ENCODE measurements around the gene ZSCAN20. TPM values are rescaled to one million over a fixed set of nuclear protein-coding genes. Genes with fewer than 3 reads are reported as not detected.

ZSCAN20 gene
- total and polyA plus RNA-seq, 2 of the 4 experiments (the other 2 are of a cell fraction) = 2.1 to 11.1 TPM

DNA sequence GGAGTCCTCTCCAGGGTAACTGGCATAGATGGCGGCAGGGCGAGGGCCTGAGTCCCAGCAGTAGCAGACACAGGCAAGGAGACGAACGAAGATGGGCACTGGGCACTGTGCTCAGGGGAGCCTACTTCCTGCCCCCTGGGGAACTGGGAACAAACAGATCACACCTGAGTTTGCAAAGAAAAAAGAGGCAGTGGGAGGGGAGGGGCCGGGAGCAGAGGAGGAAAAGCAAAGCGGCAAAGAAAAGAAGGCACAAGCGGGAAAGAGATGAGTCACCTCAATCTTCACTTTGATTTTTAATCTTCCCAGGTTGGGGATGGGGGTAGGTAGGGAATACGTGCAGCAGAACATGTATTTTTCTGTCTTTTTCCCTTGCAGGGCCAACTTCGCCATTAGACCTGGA is 44.0 kb downstream of the ZSCAN20 start:
- no peak overlapping the region for H4K8ac ChIP-seq (ENCODE audit: low read depth in 2 of 2, low read length in 2 of 2)
- BruUV-seq (replicated peaks) = no TSS peak
- H3K56ac ChIP-seq (ENCODE audit: extremely low read depth, insufficient read depth, low read length) = no peak overlapping the region
- no peak overlapping the region for H3K18ac ChIP-seq (ENCODE audit: low read depth, low read length)
- H3K23ac ChIP-seq (ENCODE audit: low read depth, low read length) = no peak overlapping the region
- no peak overlapping the region for H2BK5ac ChIP-seq (ENCODE audit: low read depth, low read length, poor library complexity, severe bottlenecking)
- H3K4me2 ChIP-seq (ENCODE audit: low read depth, low read length) = no peak overlapping the region
- H3K27me3 ChIP-seq (ENCODE audit: control insufficient read depth, insufficient read depth, low read length) = no peaks in the 10 kb centered on the region; the same call in 1 of the 2 replicates
- H2AK9ac ChIP-seq (replicated peaks; ENCODE audit: low read depth, low read length, poor library complexity) = no peak overlapping the region
- no peak overlapping the region for H2AFZ ChIP-seq (replicated peaks; ENCODE audit: low read length, poor library complexity)
- H2BK120ac ChIP-seq (ENCODE audit: low read depth, low read length) = no peak overlapping the region
- H3K79me1 ChIP-seq (ENCODE audit: low read depth in 1 of 2, low read length in 2 of 2) = no peaks in the 10 kb centered on the region
- no peak overlapping the region for H3K14ac ChIP-seq (replicated peaks; ENCODE audit: low read depth, low read length)
- H3K27ac ChIP-seq (ENCODE audit: insufficient read depth, low read length) = no peak overlapping the region
- dilution Hi-C loops (cut with HindIII; ENCODE audit: low sequenced_read_pairs, unreplicated experiment) = no loop called here
- ChIA-PET POLR2A (ENCODE audit: unreplicated experiment) (no interaction called here), CTCF (no interaction called here)
- peaks cover 4% of the 10 kb centered on the region; the same call in 1 of the 2 replicates for H3K4me1 ChIP-seq (ENCODE audit: control insufficient read depth, insufficient read depth, low read length)
- no peak overlapping the region for H2AK5ac ChIP-seq (ENCODE audit: low read depth, low read length)
- H3K4me3 ChIP-seq (ENCODE audit: insufficient read depth, low read depth, low read length) = no peak overlapping the region
- 64% methylated on average over 3 of the region's 9 CpGs; no CpG with 5 or more reads in 1 of the 2 experiments for WGBS, 2 experiments (ENCODE audit: extremely low coverage in 2 of 2, insufficient read length in 1 of 2)
- no peak overlapping the region for H3K4ac ChIP-seq (ENCODE audit: low read depth, low read length)
- DNase-seq (no peak), ATAC-seq (ENCODE audit: low read depth) (no peak)
- no peak overlapping the region for H3K9ac ChIP-seq (ENCODE audit: low read depth, low read length)
- no peak overlapping the region for H4K5ac ChIP-seq (ENCODE audit: low read depth, low read length)
- H4K91ac ChIP-seq (ENCODE audit: insufficient read depth, low read depth, low read length) = no peak overlapping the region
- no peaks in the 10 kb centered on the region for H3K9me3 ChIP-seq (ENCODE audit: control insufficient read depth, insufficient read depth, low read length)
- no peaks in the 10 kb centered on the region for H3K36me3 ChIP-seq (ENCODE audit: control insufficient read depth, insufficient read depth, low read length)
- H2BK15ac ChIP-seq (ENCODE audit: low read depth, low read length) = no peak overlapping the region
- H3K9me1 ChIP-seq (ENCODE audit: insufficient read depth, low read length) = no peaks in the 10 kb centered on the region
- H2BK20ac ChIP-seq (ENCODE audit: low read depth, low read length) = no peak overlapping the region
- intact Hi-C loops (cut with micrococcal nuclease) = no loop called here
- TF ChIP-seq CEBPB (IDR thresholded peaks at IDR 0.05; ENCODE audit: low read depth, low read length) (no peak), MXI1 (IDR thresholded peaks at IDR 0.05; ENCODE audit: borderline replicate concordance, low read depth, low read length) (no peak), MAFK (IDR thresholded peaks at IDR 0.05; ENCODE audit: low read depth, low read length) (no peak), MAZ (IDR thresholded peaks at IDR 0.05; ENCODE audit: borderline replicate concordance, low read depth, low read length) (no peak), POLR2A (IDR thresholded peaks at IDR 0.05; ENCODE audit: low read depth, low read length) (no peak)
- TF ChIP-seq, protein P1, sequence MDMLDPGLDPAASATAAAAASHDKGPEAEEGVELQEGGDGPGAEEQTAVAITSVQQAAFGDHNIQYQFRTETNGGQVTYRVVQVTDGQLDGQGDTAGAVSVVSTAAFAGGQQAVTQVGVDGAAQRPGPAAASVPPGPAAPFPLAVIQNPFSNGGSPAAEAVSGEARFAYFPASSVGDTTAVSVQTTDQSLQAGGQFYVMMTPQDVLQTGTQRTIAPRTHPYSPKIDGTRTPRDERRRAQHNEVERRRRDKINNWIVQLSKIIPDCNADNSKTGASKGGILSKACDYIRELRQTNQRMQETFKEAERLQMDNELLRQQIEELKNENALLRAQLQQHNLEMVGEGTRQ (IDR thresholded peaks at IDR 0.05; ENCODE audit: low read depth, low read length) = no peak
- H4K20me1 ChIP-seq (ENCODE audit: insufficient read depth, low read length) = no peaks in the 10 kb centered on the region
- in situ Hi-C loops (cut with MboI; ENCODE audit: low sequenced_read_pairs) = no loop called here

All from IMR-90 (cell line).